Measurements from ENCODE around the gene P2RX6. TPM values are rescaled to one million over a fixed set of nuclear protein-coding genes. Genes with fewer than 3 reads are reported as not detected.

P2RX6 gene
- total RNA-seq, 6 experiments from 2014 or later = 0.09 to 1.4 (median 0.42) TPM; not detected in 1

DNA sequence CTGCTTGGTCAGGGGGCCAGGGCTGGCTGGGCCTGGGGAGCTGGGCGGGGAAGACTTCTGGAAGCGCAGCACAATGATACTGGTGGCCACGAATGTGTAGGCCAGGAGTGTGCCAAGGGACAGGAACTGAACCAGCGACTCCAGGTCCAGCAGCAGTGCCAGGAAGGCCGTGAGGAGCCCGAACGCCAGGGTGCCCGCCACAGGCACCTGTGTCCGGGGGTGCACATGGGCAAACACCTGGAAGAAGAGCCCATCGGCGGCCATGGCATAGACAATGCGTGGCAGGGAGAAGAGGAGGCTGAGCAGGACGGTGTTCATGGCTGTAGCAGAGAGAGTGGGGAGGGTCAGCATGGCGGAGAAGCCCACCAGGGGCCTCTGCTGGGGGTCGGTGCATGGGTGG is 15.1 kb downstream of the P2RX6 start:
- ATAC-seq = no peak
- H3K9me3 ChIP-seq = no peaks in the 10 kb centered on the region
- no peaks in the 10 kb centered on the region for H3K36me3 ChIP-seq
- intact Hi-C loops (cut with DNase I) = no loop called here
- no peak for TF ChIP-seq CTCF (IDR thresholded peaks at IDR 0.05)
- TF ChIP-seq POLR2A (IDR thresholded peaks at IDR 0.05) = no peak
- WGBS (ENCODE audit: insufficient coverage, low coverage, low lambda C conversion rate, missing lambda C conversion rate) = 66% methylated on average over 8 of the region's 15 CpGs
- no peak for DNase-seq
- no peaks in the 10 kb centered on the region for H3K27me3 ChIP-seq
- H3K4me3 ChIP-seq = no peak overlapping the region
- H3K4me1 ChIP-seq = no peaks in the 10 kb centered on the region
- no peak overlapping the region for H3K27ac ChIP-seq

GRCh38 chr22:21030621-21031544 is 15.9 kb downstream of the P2RX6 start:
- no peak overlapping the region for H3K27ac ChIP-seq
- H3K36me3 ChIP-seq = no peaks in the 10 kb centered on the region
- intact Hi-C loops (cut with DNase I) = no loop called here
- no peaks in the 10 kb centered on the region for H3K4me1 ChIP-seq
- H3K9me3 ChIP-seq = no peaks in the 10 kb centered on the region
- no peak for TF ChIP-seq CTCF (IDR thresholded peaks at IDR 0.05)
- no peak for TF ChIP-seq POLR2A (IDR thresholded peaks at IDR 0.05)
- DNase-seq (no peak), ATAC-seq (no peak)
- H3K4me3 ChIP-seq = no peak overlapping the region
- WGBS (ENCODE audit: insufficient coverage, low coverage, low lambda C conversion rate, missing lambda C conversion rate) = 86% methylated on average over 18 of the region's 40 CpGs
- no peaks in the 10 kb centered on the region for H3K27me3 ChIP-seq

- H3K27me3 ChIP-seq = no peaks in the 10 kb centered on the region
- no CpG with 5 or more reads among the region's 18 CpGs for WGBS (ENCODE audit: insufficient coverage, low coverage, low lambda C conversion rate, missing lambda C conversion rate)
- no peaks in the 10 kb centered on the region for H3K9me3 ChIP-seq
- intact Hi-C loops (cut with DNase I) = no loop called here
- no peak for TF ChIP-seq POLR2A (IDR thresholded peaks at IDR 0.05)
- TF ChIP-seq CTCF (IDR thresholded peaks at IDR 0.05) = no peak
- ATAC-seq (no peak), DNase-seq (no peak)
- H3K4me3 ChIP-seq = no peak overlapping the region
- H3K4me1 ChIP-seq = no peaks in the 10 kb centered on the region
- no peak overlapping the region for H3K27ac ChIP-seq
- no peaks in the 10 kb centered on the region for H3K36me3 ChIP-seq
Observed at GRCh38 chr22:21031545-21032036, 16.6 kb downstream of the P2RX6 start.

DNA sequence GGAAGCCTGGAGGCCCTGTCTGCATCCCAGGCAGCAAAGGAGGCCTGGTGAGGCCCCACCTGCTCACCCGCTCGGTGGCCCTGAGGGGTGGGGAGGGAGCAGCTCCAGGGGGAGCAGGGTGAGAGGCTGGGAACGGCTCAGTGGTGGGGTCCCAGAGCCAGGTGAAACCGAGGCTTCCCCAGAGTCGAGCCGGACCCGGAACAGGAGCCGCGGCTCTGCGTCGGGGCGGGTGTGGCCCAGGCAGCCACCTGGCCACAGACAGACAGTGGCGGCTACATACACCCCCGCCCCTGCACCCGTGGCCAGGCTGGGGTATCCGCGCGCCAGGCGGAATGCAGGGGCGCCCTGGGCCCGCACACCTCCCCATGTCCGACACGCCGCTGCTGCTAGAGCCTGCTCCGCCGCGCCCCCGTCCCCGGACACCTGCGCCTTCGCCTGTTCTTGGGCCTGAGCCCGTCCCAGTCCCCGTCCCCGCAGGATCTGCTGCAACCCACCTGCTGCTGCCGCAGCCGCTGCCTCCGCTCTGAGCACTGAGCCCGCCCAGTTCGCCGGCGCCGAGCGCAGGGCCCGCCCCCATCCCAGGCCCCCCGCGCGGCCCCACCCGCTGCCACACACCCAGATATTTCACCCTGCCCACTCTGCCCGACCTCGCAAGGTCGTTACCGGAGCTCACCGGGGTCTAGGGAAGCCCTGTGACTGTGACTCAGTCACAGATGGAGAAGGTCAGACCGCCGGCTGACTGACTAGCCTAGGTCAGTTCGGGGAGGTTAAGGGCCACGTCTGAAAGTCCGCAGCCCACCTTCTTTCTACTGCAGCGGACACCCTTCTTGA is 17.3 kb downstream of the P2RX6 start, which contains the start of gene SLC7A4:
Gene SLC7A4, minus strand, starts transcription at position 525 of the 831 bp plus-strand sequence. CDS start 749 bp downstream, outside the sequence.
- Histone ChIP-seq H3K27ac (no peak within 1 kb of the TSS), H3K4me3 (peak within 1 kb of the TSS in 1 of 3 donors; percentile 26), H3K4me1 (no peaks in the 10 kb centered on the region), H3K36me3 (no peaks in the 10 kb centered on the region), H3K27me3 (no peaks in the 10 kb centered on the region), H3K9me3 (no peaks in the 10 kb centered on the region)
- TF ChIP-seq POLR2A (IDR thresholded peaks at IDR 0.05) = no peak
- TF ChIP-seq CTCF (IDR thresholded peaks at IDR 0.05) = no peak
- intact Hi-C loops (cut with DNase I) = no loop called here
- ATAC-seq = peak in 2 of 4 donors; percentile 14 to 20
- DNase-seq = no peak
- no CpG with 5 or more reads among the region's 59 CpGs for WGBS (ENCODE audit: insufficient coverage, low coverage, low lambda C conversion rate, missing lambda C conversion rate)

Measured in right lobe of liver (tissue), 6 donors.